Measurements from ENCODE around the gene APP.

DNA sequence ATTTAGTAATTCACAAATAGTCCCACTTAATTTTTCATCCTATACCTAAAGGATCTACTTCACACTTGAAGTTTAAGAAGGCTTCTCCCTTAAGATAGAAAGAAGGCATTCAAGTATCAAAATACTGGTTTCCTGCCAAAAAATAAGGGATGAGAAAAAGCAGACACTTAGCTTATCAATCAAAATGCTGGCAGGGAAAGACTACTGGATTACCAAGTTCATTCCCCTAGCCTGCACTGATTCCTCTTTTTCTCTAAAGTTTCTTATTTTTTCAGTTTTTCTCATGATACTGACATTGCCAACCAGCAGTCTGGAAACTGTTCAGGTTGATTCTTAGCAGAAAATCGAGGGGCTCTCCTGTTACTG, 231.2 kb downstream of the APP start:
- TF ChIP-seq, protein P1, sequence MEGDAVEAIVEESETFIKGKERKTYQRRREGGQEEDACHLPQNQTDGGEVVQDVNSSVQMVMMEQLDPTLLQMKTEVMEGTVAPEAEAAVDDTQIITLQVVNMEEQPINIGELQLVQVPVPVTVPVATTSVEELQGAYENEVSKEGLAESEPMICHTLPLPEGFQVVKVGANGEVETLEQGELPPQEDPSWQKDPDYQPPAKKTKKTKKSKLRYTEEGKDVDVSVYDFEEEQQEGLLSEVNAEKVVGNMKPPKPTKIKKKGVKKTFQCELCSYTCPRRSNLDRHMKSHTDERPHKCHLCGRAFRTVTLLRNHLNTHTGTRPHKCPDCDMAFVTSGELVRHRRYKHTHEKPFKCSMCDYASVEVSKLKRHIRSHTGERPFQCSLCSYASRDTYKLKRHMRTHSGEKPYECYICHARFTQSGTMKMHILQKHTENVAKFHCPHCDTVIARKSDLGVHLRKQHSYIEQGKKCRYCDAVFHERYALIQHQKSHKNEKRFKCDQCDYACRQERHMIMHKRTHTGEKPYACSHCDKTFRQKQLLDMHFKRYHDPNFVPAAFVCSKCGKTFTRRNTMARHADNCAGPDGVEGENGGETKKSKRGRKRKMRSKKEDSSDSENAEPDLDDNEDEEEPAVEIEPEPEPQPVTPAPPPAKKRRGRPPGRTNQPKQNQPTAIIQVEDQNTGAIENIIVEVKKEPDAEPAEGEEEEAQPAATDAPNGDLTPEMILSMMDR (IDR thresholded peaks at IDR 0.05; ENCODE audit: insufficient read depth, low read length), result no peak
- TF ChIP-seq GABPA (IDR thresholded peaks at IDR 0.05; ENCODE audit: low read depth) (no peak), POLR2AphosphoS5 (IDR thresholded peaks at IDR 0.05; ENCODE audit: low read depth) (no peak)
